Osteocyte (in vitro differentiated cells): Measurements from ENCODE around the gene NCK2. TPM values are rescaled to one million over a fixed set of nuclear protein-coding genes. Genes with fewer than 3 reads are reported as not detected.

ENCODE experiments used
- DNase-seq: peaks from one replicate; pipeline ENCODE4 v3.0.0; 2021; ENCODE audit warnings: mixed read lengths; ENCODE audit not compliant: unreplicated experiment; ENCODE audit errors: extremely low spot score
- H3K27ac Mint-ChIP-seq: one replicate; pipeline ENCODE4 v1.8.0; 2021; ENCODE audit warnings: mild to moderate bottlenecking, mixed read lengths; ENCODE audit not compliant: unreplicated experiment
- H3K27me3 Mint-ChIP-seq: one replicate; pipeline ENCODE4 v1.8.0; 2021; ENCODE audit warnings: mixed read lengths; ENCODE audit not compliant: unreplicated experiment
- H3K36me3 Mint-ChIP-seq: one replicate; pipeline ENCODE4 v1.8.0; 2021; ENCODE audit warnings: mixed read lengths; ENCODE audit not compliant: unreplicated experiment
- H3K4me1 Mint-ChIP-seq: one replicate; pipeline ENCODE4 v1.8.0; 2021; ENCODE audit warnings: mixed read lengths; ENCODE audit not compliant: unreplicated experiment
- H3K4me3 Mint-ChIP-seq: one replicate; pipeline ENCODE4 v1.8.0; 2021; ENCODE audit warnings: mild to moderate bottlenecking, moderate library complexity, mixed read lengths; ENCODE audit not compliant: unreplicated experiment
- H3K9me3 Mint-ChIP-seq: one replicate; pipeline ENCODE4 v1.8.0; 2021; ENCODE audit warnings: mixed read lengths; ENCODE audit not compliant: unreplicated experiment
- total RNA-seq: library from RNA; stranded (reverse); gene quantifications from 2 replicates; pipeline ENCODE4 v1.2.1, GENCODE V29; 2021
- TF ChIP-seq, protein P1 (sequence below): fragments of 200-600 bp; sonication (generic); IDR thresholded peaks from 2 replicates; pipeline ENCODE4 v1.5.0; 2021; ENCODE audit warnings: antibody characterized with exemption, mild to moderate bottlenecking, moderate library complexity

NCK2 gene
- total RNA-seq, 1 donor from 2014 or later = 39.5 TPM

GRCh38 chr2:105890856-105891255, 146.1 kb downstream of the NCK2 start:
- H3K36me3 Mint-ChIP-seq = peaks cover 22% of the 10 kb centered on the region
- H3K9me3 Mint-ChIP-seq = peaks cover 8% of the 10 kb centered on the region
- DNase-seq = no peak
- no peak overlapping the region for H3K4me3 Mint-ChIP-seq
- TF ChIP-seq, protein P1, sequence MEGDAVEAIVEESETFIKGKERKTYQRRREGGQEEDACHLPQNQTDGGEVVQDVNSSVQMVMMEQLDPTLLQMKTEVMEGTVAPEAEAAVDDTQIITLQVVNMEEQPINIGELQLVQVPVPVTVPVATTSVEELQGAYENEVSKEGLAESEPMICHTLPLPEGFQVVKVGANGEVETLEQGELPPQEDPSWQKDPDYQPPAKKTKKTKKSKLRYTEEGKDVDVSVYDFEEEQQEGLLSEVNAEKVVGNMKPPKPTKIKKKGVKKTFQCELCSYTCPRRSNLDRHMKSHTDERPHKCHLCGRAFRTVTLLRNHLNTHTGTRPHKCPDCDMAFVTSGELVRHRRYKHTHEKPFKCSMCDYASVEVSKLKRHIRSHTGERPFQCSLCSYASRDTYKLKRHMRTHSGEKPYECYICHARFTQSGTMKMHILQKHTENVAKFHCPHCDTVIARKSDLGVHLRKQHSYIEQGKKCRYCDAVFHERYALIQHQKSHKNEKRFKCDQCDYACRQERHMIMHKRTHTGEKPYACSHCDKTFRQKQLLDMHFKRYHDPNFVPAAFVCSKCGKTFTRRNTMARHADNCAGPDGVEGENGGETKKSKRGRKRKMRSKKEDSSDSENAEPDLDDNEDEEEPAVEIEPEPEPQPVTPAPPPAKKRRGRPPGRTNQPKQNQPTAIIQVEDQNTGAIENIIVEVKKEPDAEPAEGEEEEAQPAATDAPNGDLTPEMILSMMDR = no peak
- H3K27ac Mint-ChIP-seq = no peak overlapping the region
- no peaks in the 10 kb centered on the region for H3K27me3 Mint-ChIP-seq
- H3K4me1 Mint-ChIP-seq = peaks cover 10% of the 10 kb centered on the region

DNA sequence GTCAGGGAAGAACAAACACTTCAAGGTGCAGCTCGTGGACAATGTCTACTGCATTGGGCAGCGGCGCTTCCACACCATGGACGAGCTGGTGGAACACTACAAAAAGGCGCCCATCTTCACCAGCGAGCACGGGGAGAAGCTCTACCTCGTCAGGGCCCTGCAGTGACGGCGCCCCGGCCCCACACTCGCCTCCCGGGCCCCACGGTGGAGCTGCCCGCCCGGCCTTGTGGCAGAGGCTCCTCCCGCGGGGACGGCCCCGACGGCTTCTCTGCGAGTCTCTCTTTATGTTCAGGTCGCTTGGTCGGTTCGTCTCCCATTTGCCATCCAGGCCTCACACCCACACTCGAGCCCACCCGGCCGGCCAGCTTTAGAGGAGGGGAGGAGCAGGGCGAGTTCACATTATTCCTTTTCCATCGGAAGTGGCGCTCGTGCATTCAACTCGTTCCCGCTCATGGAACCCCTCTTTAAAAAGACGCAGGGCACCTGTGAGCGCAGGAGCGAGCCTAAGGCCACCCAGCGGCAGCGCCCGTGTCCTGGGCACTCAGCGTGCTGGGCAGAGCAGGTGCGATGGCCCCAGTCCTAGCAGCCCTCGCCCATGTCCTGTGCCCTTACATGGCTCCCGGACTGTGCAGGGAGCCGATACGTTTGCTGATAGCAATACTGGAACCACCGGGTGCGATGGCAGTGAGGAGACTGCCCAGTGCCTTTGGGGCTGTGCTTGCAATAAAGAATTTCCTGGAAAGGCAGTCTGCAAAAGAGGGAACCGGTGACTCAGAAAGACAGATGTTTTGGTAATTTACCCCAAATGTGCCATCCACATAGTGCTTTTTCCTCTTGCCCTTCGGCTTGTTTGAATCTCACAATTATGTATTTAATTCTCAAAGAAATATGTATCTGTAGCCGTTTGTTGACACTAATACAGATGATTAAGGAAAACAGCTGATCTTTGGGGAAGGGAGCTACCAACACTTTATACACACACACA, 148.6 kb downstream of the NCK2 start:
- no peak overlapping the region for H3K4me3 Mint-ChIP-seq
- peaks cover 23% of the 10 kb centered on the region for H3K36me3 Mint-ChIP-seq
- TF ChIP-seq, protein P1 = no peak
- no peaks in the 10 kb centered on the region for H3K4me1 Mint-ChIP-seq
- no peaks in the 10 kb centered on the region for H3K27me3 Mint-ChIP-seq
- H3K9me3 Mint-ChIP-seq = peaks cover 5% of the 10 kb centered on the region
- no peak overlapping the region for H3K27ac Mint-ChIP-seq
- no peak for DNase-seq

- TF ChIP-seq, protein P1 = no peak
- Mint-ChIP-seq H3K36me3 (peaks cover 29% of the 10 kb centered on the region), H3K4me1 (no peaks in the 10 kb centered on the region), H3K9me3 (peaks cover 9% of the 10 kb centered on the region), H3K27me3 (no peaks in the 10 kb centered on the region), H3K27ac (no peak overlapping the region), H3K4me3 (no peak overlapping the region)
- no peak for DNase-seq
These were observed 149.7 kb downstream of the NCK2 start for GRCh38 chr2:105894327-105894944.

GRCh38 chr2:105895990-105896764, 151.5 kb downstream of the NCK2 start:
- no peak for DNase-seq
- TF ChIP-seq, protein P1 = no peak
- no peak overlapping the region for H3K27ac Mint-ChIP-seq
- no peaks in the 10 kb centered on the region for H3K4me1 Mint-ChIP-seq
- H3K4me3 Mint-ChIP-seq = no peak overlapping the region
- H3K27me3 Mint-ChIP-seq = no peaks in the 10 kb centered on the region
- H3K9me3 Mint-ChIP-seq = peaks cover 25% of the 10 kb centered on the region
- peaks cover 32% of the 10 kb centered on the region for H3K36me3 Mint-ChIP-seq
